Cardiac septum (tissue), 1 donor: ENCODE data around the gene EFEMP1. TPM values are rescaled to one million over a fixed set of nuclear protein-coding genes. Genes with fewer than 3 reads are reported as not detected.

Source experiments
- DNase-seq: peaks from one replicate; pipeline ENCODE4 v3.0.0-alpha.2; 2020; ENCODE audit warnings: low spot score
- intact Hi-C: fragments of 100-400 bp; cut with DNase I; formaldehyde crosslinking; loops from one replicate; pipeline ENCODE4 v1.14.0; 2022
- long read RNA-seq: library from polyadenylated mRNA; unstranded; transcript quantifications from one replicate; pipeline ENCODE4 v2.0.0, GENCODE V29; 2021
- total RNA-seq: library from RNA; stranded (reverse); fragmentation: NEBNext Ultra II Directional; extraction: Animal tissue kit (Norgen Biotek cat#: 25700); gene quantifications from one replicate; pipeline ENCODE4 v1.2.1, GENCODE V29; 2021
- donor health status: DM: no; HTN: no; CAD: no.

EFEMP1 gene, protein sequence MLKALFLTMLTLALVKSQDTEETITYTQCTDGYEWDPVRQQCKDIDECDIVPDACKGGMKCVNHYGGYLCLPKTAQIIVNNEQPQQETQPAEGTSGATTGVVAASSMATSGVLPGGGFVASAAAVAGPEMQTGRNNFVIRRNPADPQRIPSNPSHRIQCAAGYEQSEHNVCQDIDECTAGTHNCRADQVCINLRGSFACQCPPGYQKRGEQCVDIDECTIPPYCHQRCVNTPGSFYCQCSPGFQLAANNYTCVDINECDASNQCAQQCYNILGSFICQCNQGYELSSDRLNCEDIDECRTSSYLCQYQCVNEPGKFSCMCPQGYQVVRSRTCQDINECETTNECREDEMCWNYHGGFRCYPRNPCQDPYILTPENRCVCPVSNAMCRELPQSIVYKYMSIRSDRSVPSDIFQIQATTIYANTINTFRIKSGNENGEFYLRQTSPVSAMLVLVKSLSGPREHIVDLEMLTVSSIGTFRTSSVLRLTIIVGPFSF
- total RNA-seq, result 48.5 TPM
- long read RNA-seq, transcript EFEMP1-202 (11 exons, 3,024 nt), result major isoform, 30 of 56 reads
- long read RNA-seq, transcript EFEMP1-201 (12 exons, 1,820 nt), result minor isoform, 20 of 56 reads
- long read RNA-seq, partial matches to known transcripts, result 3 of 56 reads
- long read RNA-seq, other reads (novel, unspliced or antisense), result 3 of 56 reads

DNA sequence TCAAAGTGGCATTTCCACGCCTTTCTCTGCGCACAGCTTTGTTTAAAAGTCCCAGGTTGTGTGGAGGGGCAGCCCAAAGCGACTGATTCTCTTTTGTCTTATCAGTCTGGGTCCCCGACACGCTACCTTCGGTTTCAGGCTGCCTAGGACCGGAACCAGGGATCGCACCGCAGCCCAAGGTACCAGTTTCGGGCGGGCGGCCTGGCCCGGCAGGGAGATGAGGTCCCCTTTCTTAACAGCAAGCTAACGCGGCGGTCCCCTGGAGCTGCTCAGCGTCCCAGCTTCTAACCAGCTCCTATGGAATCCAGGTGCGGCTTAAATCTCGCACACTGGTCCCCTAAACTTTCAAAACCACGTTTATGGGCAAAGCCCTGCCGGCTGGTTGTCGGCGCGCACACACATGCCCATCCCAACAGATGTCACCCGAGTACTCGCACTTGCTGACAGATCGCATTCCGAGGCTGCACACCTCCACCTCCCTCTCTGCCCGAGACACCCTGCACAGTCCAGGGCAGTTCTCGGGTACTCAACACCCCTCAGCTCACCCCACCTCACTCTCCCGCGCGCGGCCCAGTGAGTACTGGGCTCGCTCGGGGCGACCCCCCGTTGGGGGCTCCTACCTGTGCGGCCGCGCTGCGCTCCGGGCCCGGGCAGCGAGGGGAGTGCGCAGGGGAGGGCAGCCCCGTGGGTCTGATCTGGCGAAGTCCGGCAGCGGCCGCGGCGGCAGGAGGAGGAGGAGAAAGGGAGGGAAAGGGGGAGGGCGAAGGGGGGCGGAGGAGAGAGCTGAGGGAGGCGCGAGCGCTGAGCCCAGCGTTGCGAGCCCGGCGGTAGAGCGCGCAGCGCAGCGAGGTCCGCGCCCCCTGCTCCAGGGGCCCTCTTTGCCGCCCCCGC, at the start of gene EFEMP1:
Gene EFEMP1 (minus strand): TSS at position 692 of the 891 bp plus-strand sequence. CDS start 1,342 bp downstream, outside the sequence.
- no peak for DNase-seq
- intact Hi-C loops, result no loop called here

DNA sequence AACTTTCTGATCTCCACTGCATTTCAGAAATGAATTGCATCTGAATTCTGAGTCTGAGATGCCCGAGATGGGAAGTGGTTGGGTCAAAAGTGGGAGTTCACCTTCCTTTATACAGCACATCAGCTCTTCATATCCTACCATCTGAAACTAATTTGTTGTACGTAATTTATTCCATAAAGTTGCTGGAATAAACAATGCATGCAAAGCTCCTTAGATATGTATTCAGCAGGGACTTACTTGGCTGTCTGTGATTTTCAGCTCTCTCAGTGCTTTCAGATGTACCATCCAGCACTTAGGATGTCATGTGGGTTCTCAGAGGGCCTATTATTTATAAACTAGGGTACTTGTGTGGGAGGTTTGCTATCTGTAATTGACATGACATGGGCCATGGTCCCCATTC, 46.9 kb upstream of the EFEMP1 start:
- no peak for DNase-seq
- intact Hi-C loops, result no loop called here

DNA sequence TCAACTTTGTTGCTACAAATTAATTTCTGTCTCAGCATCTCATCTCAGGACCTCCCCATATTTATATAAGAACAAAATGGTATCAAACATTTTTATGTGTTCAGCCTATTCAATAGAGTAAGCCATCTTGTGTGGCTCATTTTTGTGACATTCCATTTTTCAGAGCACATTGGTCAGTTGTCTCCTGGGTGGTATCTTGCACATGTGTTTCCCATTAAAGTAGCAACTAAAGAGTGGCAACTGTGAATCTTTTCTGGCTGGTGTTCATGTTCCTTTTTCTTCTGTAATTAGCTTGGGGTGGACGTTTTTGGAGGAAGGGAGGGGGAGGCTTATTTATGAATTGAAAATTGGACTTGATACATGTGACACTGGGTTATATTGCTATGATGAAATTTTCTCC, 45.4 kb upstream of the EFEMP1 start:
- intact Hi-C loops, result loop anchor here (5.0 kb wide), 1 partner anchor 82 kb away; no protein-coding TSS in a partner anchor
- DNase-seq, result no peak

DNA sequence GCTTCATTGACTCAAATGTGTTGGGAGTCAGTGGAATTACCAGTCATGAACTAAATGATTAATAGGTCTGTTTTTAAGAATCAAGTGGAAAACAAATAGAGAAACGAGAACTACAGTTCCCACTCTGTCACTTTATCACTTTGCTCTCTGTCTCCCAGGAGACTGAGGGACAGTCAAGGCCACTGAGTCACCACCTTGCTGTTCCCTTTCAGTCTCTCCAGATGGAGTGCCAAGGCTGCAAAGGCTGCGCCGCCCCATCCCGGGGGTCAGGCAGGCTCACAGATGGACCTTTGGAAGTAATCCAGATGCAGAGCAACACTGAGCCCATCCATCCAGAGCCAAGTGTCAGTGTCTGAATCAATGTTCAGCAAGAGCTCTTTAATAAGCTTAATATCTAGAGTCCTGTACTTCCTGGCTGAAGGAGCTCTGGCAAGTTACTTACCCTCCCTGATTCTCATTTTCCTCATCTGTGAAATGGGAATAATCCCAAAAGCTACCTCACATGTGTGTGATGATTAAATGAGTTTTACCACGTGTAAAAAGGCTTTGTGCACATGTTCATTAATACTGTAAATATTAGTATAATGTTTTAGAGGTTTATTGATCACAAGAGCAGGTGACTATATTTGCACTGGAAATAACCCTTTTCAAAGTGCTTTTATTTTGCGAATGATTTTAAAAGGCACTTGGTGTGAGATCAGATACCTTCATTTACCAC, 43.0 kb upstream of the EFEMP1 start:
- intact Hi-C loops, result loop anchor here (5.0 kb wide), 1 partner anchor 79 kb away; no protein-coding TSS in a partner anchor
- no peak for DNase-seq

DNA sequence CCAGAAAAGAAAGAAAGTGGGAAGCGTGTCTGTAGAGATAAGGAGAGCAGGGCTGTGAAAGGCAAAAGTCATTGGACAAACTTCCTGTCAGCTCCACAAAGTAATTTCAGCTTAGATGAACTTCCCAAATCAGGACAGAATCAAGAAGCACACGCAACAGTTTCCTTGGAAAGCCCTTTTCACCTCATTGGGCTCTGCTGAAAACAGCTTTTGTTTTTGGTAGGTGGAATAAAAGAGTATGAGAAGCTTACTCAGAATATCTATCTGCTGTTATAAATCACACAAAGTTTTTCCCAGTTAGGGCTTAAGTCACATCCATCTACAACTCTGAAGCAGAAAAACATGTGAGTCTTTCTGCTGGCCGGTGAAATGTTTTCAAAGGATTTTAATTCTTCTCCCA, 42.4 kb upstream of the EFEMP1 start:
- intact Hi-C loops, result loop anchor here (5.0 kb wide), 1 partner anchor 79 kb away; no protein-coding TSS in a partner anchor
- DNase-seq, result no peak

DNA sequence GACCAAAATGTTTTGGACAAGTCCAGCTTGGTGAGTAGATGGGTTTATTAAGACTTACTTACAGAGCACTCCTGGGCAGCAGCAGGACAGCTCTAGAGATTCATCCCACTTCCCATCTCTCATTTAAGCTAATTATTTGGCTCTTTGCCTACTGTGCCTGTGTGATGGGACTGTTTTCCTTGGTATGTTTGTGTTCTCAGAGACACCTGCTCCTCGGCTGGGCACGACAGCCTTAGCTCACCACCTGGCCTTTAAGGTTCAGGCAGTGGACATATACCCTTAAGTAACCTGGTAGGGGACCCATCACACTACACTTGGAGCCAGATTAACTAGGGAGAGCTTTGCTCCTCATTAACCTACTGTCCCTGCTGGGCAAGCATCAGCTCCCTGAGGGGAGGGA, 41.7 kb upstream of the EFEMP1 start:
- DNase-seq, result no peak
- intact Hi-C loops, result loop anchor here (5.0 kb wide), 1 partner anchor 78 kb away; no protein-coding TSS in a partner anchor

DNA sequence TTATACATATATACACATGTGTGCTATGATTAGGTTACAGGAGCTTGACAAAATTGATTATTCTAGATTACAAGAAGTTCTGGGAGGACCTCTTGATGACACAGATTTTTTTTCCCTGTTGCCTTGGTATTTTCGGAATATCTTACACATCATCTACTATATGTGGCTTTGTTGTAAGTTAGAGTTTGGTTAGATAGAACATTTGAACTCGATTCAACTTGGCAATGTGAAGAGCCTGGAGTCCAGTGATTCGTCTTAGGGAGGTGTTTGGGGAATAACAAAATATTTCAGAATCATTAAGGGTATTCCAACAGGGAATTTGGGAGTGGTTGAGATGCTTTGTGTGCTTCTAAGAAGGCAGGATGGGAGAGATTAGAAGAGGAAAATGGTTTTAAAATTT, 39.3 kb upstream of the EFEMP1 start:
- intact Hi-C loops, result loop anchor here (5.0 kb wide), 1 partner anchor 191 kb away; no protein-coding TSS in a partner anchor
- DNase-seq, result no peak

DNA sequence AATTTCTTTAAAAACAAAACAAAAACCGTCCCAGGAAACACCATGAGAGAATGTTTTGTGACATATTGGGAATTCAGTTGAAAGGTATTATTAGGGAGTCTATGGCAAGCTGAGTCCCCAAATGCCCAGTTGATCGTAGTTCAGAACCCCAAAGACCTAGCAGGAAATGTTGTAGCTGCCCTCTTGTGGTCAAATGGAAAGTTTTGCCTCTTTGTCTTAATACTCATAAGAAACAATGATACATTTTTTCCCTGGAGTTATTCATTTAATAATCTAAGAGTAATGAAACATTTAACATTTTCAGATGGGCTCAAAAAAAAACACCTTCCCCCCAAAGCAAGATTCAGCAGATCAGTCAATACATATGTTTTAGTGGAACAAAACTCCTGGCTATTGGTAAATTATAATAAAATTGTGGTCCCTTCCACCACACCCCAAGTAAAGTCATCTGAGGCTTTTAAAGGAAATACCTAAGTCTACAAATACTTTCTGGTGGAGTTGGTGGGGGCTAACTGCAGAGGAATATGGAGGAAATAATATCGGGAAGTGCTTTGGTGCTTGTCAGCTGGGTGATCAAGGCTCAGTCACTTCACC, 37.8 kb upstream of the EFEMP1 start:
- intact Hi-C loops, result loop anchor here (5.0 kb wide), 1 partner anchor 189 kb away; no protein-coding TSS in a partner anchor

DNA sequence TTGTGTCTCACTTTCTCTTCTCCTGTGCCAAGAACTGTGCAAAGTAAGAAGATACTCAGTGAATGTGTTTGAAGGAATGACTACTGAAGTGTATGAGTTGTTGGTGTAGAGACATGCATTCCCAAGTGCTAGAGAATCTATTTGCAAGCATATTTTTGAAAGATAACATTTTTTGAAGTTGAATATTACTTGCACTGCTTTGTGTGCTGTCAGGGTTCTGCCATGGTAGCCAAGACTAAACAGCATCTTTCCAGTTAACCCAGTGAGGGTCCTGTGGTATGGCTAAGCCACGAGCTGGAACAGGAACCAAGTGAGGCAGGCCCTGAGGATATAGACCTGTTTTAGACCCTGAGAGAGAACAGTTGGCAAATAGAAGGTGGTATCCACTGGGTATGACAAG, 35.2 kb upstream of the EFEMP1 start:
- DNase-seq, result no peak
- intact Hi-C loops, result no loop called here

More for the DNA sequence above, 37.8 kb upstream of the EFEMP1 start:
- DNase-seq, result no peak

DNA sequence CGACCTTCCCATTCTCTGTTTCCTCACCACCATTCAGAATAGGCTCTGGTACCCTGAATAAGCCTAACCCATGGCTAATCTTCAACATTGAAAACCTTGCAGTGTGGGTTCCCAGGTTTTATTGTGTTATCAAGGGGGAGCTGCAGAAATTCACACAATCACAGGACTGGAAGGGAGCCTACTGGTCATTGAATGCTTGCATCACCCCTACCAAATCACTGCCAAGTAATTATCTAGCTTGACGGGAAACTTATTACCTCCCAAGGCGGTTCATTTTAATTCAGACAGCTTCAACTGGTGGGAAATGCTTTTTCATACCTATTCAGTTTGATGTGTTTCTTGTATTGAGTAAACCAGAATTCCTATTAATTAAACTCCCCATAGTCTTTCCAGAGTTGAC, 33.6 kb upstream of the EFEMP1 start:
- intact Hi-C loops, result no loop called here
- no peak for DNase-seq

DNA sequence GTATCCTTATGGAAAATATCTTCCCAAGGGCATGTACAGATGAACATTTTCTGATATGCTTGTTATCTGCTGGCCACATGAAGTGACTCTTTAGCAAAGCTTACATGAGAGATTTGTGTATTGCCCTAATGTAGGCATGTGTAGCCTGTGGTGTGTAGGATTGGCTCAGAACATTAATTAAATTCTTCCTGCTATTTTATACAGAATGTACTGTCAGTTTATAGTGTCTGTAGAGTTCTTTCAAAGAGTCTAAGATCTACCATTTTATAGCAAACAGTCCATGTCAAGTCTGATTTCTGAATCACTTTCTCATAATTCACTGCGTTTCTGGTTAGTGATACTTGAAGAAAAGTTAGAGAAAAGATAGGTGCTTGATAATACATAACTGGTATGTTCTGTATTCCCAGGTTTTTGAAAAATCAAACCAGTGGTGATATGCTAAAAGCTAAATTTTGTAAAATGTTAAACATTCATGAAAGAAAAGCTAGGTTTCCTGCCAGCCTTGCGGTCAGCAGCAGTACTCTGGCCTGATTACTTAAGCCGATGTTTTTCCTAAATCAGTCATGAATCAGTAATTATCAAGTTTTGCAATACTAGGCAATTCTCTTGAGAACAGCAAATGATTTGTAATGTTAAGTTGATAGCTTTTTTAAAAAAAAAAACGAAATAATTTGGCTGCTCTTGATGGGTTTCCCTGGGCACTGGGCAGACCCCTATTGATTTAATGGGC, 30.9 kb upstream of the EFEMP1 start:
- no peak for DNase-seq
- intact Hi-C loops, result no loop called here

DNA sequence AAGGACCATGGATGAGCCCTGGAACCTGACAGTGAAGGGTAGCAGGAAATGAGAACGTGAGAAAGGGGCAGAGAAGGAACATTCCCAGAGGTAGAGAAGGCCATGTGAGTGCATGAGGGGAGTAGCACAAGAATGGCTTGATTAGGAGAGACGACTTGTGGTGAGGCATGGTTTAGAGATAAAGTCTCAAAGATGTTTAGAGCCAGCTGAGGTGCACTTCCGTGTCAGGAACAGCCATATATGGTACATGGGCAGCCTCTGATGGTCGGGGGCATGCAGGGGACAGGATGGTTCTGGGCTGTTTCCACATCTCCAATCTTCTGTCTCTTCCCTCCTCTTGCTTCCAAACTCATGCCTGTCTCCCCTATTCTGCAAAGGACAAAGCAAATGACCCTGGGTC, 28.8 kb upstream of the EFEMP1 start:
- DNase-seq, result no peak
- intact Hi-C loops, result no loop called here

DNA sequence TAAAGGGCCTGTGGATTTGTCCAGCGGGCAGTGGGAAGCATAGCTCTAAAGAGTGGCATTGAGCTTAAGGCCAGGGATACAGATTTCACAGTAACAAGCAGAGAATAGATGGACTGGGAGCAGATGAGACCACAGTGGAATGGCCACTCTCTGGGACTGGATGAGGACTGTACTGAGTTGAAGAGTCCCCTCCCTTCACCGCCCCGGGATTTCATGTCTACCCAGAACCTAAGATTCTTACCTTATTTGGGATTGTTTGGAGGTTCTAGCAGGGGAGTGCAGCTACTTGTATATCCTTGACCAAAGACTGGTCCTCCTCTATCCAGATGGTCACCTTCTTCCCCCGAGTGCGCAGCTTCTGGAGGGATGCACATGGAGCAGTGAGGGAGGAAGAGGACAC, 28.0 kb upstream of the EFEMP1 start:
- no peak for DNase-seq
- intact Hi-C loops, result no loop called here

DNA sequence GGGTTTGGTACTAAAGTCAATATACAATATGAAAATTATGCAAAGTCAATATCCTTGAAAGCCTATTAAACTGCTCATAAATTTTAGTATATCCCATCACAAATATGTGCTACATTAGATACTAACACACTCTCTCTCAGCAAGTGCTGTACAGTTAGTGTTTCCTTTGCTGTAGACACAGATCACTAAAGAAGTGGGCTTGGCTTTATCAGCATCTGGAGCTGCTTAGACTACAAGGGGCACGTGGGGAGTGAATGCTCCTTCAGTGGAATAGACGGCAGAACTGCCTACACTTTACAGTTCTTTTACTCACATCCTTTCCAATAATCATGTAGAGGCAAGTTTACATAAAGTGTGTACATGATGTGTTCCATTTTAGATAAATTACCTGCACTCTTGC, 26.0 kb upstream of the EFEMP1 start:
- intact Hi-C loops, result no loop called here
- DNase-seq, result no peak

DNA sequence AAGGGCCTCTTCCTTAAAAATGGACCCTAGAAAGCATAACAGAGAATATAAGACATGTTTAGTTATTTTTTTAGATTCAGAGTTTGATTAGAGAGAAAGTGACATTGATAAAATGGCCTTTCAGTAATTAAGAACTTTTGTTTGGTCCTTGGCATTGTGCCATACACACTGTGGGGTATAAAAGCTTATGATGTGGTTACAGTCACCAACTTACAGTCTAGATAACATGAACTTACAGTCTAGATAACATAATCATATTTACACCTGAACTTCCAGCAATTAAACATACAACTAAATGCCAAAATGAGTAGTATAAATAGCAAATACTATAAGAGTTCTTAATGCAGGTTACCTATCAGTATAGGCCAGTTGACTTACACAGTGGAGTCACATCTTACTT, 25.6 kb upstream of the EFEMP1 start:
- intact Hi-C loops, result no loop called here
- DNase-seq, result no peak

DNA sequence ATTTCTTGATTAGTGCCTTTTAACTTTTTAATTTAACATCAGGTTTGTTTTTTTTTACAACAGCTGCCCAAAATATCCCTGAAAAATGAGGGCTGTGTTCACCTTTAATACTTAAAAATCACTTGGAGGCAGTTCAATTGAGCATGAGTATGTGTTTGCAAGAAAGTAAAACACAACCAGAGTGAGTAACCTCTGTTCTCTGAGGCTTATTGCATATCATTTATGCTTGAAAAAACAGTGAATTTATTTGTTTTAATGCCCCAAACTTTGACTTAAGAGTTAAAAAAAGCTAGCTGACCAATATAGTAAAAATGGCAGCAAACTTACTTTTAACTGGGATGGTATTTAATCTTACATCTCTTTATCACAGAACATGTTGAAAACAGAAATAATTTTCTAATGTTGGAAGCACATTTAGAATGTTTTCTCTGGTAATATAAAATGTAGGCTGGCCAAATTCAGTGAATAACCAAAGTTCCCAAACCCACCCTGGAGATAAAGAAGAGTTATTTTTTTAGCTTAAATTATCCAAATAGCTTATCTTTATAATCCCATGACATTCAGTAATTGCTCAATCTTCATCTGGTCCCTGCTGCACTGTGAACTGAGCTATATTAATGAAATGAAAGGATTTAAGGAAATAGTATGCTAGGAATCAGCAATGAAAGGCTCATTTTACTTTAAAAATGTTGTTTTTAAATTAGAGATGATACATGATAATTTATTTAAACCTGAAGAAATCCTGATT, 24.8 kb upstream of the EFEMP1 start:
- no peak for DNase-seq
- intact Hi-C loops, result no loop called here

DNA sequence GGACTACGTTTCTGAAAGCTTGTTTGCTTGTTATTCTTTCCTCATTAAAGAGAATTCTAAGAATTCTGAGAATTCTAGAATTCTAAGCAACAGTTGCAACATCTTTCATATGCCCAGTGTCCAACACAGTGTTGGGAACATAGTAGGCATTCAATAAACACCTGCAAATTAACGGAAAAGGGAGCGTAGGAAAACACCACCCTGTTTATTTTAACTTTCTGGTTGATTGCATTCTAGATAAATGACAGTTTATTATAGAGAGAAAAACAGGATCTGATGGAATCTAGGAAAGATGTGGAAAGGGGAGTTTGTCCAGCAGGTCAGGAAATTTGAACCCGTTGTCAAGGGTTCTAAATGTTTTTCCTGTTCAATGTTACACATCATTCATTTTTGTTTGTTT, 24.2 kb upstream of the EFEMP1 start:
- intact Hi-C loops, result no loop called here

DNA sequence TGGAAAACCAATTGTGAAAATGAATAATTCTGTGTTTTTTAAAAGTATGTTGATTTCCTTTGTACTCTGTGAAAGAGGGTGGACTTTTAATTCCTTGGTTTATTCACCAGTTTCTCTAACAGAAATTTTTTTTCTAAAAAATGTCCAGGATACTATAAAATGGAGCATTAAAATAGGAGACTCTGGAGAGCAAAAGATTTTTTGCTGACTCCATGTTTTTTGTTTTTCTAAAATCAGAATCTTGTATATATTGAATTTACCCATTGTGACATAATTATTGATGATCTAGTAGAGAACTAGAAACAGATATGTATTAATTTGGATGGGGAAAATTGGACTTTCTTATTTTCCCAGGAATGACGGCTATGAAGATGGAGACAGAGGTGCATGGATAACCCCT, 23.2 kb upstream of the EFEMP1 start:
- intact Hi-C loops, result no loop called here
- no peak for DNase-seq

More for the DNA sequence above, 24.2 kb upstream of the EFEMP1 start:
- DNase-seq, result no peak
